ENCODE results near the gene GFI1. TPM values are rescaled to one million over a fixed set of nuclear protein-coding genes. Genes with fewer than 3 reads are reported as not detected.

Gene GFI1
- total RNA-seq, 4 donors from 2014 or later: not detected

DNA sequence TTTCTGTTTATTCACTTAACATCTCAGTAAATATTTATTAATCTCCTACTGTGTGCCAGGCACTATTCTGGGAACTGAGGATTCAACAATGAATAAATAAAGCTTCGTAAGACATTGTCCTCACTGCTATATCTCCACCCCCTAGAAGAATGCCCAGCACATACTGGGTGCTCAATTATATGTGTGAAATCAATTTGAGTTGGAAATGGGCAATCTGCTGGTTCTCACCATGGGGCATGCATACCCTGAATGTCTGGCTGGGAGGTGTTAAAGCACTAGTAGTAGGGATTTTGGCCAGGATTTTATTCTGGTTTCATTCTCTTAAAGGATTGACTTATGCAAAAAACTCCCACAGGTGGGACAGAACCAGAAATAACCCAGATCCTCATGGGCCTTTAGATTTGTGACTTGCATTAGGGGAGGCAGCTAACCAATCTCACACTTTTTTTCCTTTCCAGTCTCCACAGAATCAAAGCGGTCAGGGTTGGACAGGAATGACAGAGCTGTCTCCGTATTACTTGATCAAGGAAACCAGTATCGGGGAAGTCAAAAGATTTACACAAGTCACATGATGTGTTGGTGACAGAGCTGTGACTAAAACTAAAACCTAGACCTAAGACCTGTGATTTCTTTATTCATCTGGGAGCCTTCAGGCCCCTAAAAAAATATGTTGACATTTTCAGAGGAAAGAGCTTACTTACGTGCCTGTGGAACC lies 12.8 kb downstream of the GFI1 start:
- Histone ChIP-seq H3K36me3 (no peaks in the 10 kb centered on the region), H3K27ac (no peak overlapping the region), H3K27me3 (peaks cover 5 to 11% (median 11%) of the 10 kb centered on the region in 3 donors), H3K4me1 (no peaks in the 10 kb centered on the region), H3K4me3 (no peak overlapping the region), H3K9me3 (no peaks in the 10 kb centered on the region)
- no peak for TF ChIP-seq POLR2A (IDR thresholded peaks at IDR 0.05)
- TF ChIP-seq, protein P1, sequence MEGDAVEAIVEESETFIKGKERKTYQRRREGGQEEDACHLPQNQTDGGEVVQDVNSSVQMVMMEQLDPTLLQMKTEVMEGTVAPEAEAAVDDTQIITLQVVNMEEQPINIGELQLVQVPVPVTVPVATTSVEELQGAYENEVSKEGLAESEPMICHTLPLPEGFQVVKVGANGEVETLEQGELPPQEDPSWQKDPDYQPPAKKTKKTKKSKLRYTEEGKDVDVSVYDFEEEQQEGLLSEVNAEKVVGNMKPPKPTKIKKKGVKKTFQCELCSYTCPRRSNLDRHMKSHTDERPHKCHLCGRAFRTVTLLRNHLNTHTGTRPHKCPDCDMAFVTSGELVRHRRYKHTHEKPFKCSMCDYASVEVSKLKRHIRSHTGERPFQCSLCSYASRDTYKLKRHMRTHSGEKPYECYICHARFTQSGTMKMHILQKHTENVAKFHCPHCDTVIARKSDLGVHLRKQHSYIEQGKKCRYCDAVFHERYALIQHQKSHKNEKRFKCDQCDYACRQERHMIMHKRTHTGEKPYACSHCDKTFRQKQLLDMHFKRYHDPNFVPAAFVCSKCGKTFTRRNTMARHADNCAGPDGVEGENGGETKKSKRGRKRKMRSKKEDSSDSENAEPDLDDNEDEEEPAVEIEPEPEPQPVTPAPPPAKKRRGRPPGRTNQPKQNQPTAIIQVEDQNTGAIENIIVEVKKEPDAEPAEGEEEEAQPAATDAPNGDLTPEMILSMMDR (IDR thresholded peaks at IDR 0.05 in 4 of 5, conservative IDR thresholded peaks at IDR 0.05 in 1 of 5): no peak
- intact Hi-C loops (cut with DNase I; ENCODE audit: low total_unique reads): no loop called here
- ATAC-seq (no peak), DNase-seq (no peak)
- in situ Hi-C loops (cut with MboI; ENCODE audit: low sequenced_read_pairs in 4 of 4): no loop called here

DNA sequence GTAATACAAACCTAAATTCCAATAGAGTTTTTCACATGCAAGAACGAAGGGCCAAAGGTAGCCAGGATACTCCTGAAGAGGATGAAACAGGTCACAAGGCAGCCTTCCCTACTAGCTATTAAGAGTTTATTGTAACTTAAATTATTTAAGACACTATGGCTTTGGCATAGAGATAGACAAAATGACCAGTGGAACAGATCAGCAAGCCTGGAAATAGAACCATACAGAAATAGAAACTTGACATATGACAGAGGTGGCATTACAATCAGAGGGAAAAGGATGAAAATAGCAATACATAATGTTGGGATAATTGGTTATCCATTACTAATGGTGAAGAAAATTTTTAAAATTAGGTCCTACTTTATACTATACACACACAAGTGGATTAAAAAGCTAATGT lies 16.5 kb downstream of the GFI1 start:
- no peaks in the 10 kb centered on the region for H3K36me3 ChIP-seq
- in situ Hi-C loops (cut with MboI; ENCODE audit: low sequenced_read_pairs in 4 of 4) (no loop called here), intact Hi-C loops (cut with DNase I; ENCODE audit: low total_unique reads) (no loop called here)
- no peak overlapping the region for H3K27ac ChIP-seq
- ATAC-seq (no peak), DNase-seq (no peak)
- no peaks in the 10 kb centered on the region for H3K4me1 ChIP-seq
- no peaks in the 10 kb centered on the region for H3K9me3 ChIP-seq
- H3K4me3 ChIP-seq: no peak overlapping the region
- no peaks in the 10 kb centered on the region for H3K27me3 ChIP-seq
- TF ChIP-seq, protein P1 (IDR thresholded peaks at IDR 0.05 in 4 of 5, conservative IDR thresholded peaks at IDR 0.05 in 1 of 5): no peak
- no peak for TF ChIP-seq POLR2A (IDR thresholded peaks at IDR 0.05)

DNA sequence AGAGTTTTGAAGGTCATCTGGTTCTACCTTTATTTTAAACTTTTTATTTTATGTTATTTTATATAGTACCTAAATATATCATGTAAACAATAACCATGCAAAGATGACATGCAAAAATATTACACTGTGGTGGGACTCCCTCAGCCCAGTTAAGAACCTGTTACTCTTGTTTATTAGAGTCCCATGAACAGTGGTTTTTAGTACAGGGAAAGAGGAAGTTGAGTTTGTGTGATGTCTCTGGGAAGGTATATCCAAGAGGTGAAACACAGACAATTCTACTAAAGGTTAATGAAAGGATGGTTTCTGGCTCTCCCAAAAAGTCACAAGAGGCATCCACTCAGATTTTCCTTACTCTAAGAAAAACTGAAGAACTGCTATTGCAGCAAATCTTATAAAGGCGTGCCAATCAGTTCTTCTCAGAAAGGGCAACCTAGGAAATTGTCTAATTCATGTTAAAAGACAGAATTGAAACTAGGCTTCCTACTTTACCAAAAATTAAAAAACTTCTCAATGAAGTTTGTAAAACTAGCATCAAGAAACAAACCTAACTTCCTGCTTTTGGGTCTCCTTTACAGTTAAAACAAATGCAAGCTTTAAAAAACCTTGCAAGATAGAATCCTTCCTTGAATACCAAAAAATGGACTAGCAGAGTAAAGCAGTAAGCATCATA lies 19.9 kb downstream of the GFI1 start:
- intact Hi-C loops (cut with DNase I; ENCODE audit: low total_unique reads): no loop called here
- ATAC-seq: no peak
- H3K4me1 ChIP-seq: no peaks in the 10 kb centered on the region
- H3K4me3 ChIP-seq: no peak overlapping the region
- H3K36me3 ChIP-seq: no peaks in the 10 kb centered on the region
- H3K27me3 ChIP-seq: no peaks in the 10 kb centered on the region
- in situ Hi-C loops (cut with MboI; ENCODE audit: low sequenced_read_pairs in 4 of 4): no loop called here
- H3K27ac ChIP-seq: no peak overlapping the region
- no peaks in the 10 kb centered on the region for H3K9me3 ChIP-seq
- DNase-seq: no peak
- no peak for TF ChIP-seq POLR2A (IDR thresholded peaks at IDR 0.05)
- TF ChIP-seq, protein P1 (IDR thresholded peaks at IDR 0.05 in 4 of 5, conservative IDR thresholded peaks at IDR 0.05 in 1 of 5): no peak

DNA sequence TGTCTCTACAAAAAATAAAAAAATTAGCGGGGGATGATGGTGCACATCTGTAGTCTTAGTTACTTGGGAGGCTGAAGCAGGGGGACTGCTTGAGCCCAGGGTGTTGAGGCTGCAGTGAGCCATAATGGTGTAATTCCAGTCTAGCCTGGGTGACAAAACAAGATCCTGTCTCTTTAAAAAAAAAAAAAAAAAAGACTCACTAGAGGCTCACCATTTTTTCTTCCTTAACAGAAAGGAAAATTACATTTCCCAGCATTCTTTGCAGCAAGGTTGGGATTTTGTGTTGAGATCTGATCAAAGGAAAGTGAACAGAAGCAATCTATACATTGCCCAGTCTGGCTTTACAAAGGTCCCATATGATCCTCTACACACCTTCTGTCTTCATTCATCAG lies 21.5 kb downstream of the GFI1 start:
- no peaks in the 10 kb centered on the region for H3K27me3 ChIP-seq

More for the DNA sequence above, 21.5 kb downstream of the GFI1 start:
- ATAC-seq (no peak), DNase-seq (no peak)
- intact Hi-C loops (cut with DNase I; ENCODE audit: low total_unique reads): no loop called here
- Histone ChIP-seq H3K36me3 (no peaks in the 10 kb centered on the region), H3K4me3 (no peak overlapping the region), H3K9me3 (no peaks in the 10 kb centered on the region), H3K4me1 (no peaks in the 10 kb centered on the region), H3K27ac (no peak overlapping the region)
- TF ChIP-seq POLR2A (IDR thresholded peaks at IDR 0.05): no peak
- TF ChIP-seq, protein P1 (IDR thresholded peaks at IDR 0.05 in 4 of 5, conservative IDR thresholded peaks at IDR 0.05 in 1 of 5): no peak
- in situ Hi-C loops (cut with MboI; ENCODE audit: low sequenced_read_pairs in 4 of 4): no loop called here

Data from gastrocnemius medialis (tissue), 4 donors.